Glutamatergic neuron (in vitro differentiated cells): ENCODE measurements around the gene PEX5L. TPM values are rescaled to one million over a fixed set of nuclear protein-coding genes. Genes with fewer than 3 reads are reported as not detected.

Experiments used
- DNase-seq: peaks from one replicate; pipeline ENCODE4 v3.0.0; 2022
- H3K27ac Mint-ChIP-seq: one replicate; pipeline ENCODE4 v1.8.0; 2020; ENCODE audit warnings: mild to moderate bottlenecking, mixed read lengths, inconsistent platforms; ENCODE audit not compliant: unreplicated experiment
- H3K27me3 Mint-ChIP-seq: one replicate; pipeline ENCODE4 v1.8.0; 2020; ENCODE audit warnings: mild to moderate bottlenecking, moderate library complexity, mixed read lengths, inconsistent platforms; ENCODE audit not compliant: unreplicated experiment
- H3K36me3 Mint-ChIP-seq: one replicate; pipeline ENCODE4 v1.8.0; 2020; ENCODE audit warnings: mild to moderate bottlenecking, mixed read lengths, inconsistent platforms; ENCODE audit not compliant: unreplicated experiment
- H3K4me1 Mint-ChIP-seq: one replicate; pipeline ENCODE4 v1.8.0; 2020; ENCODE audit warnings: mild to moderate bottlenecking, low read depth, mixed read lengths, inconsistent platforms; ENCODE audit not compliant: unreplicated experiment
- H3K4me3 Mint-ChIP-seq: one replicate; pipeline ENCODE4 v1.8.0; 2020; ENCODE audit warnings: mild to moderate bottlenecking, mixed read lengths, inconsistent platforms; ENCODE audit not compliant: unreplicated experiment
- H3K9me3 Mint-ChIP-seq: one replicate; pipeline ENCODE4 v1.8.0; 2020; ENCODE audit warnings: mild to moderate bottlenecking, moderate library complexity, mixed read lengths, inconsistent platforms; ENCODE audit not compliant: unreplicated experiment
- CTCF ChIP-seq: fragments of 200-600 bp; sonication (generic); IDR thresholded peaks from one replicate; pipeline ENCODE4 v1.5.0; 2021; ENCODE audit not compliant: partially characterized antibody, unreplicated experiment
- total RNA-seq: library from RNA; stranded (reverse); fragmentation: NEBNext Ultra II Directional; extraction: Animal tissue kit (Norgen Biotek cat#: 25700); gene quantifications from one replicate; pipeline ENCODE4 v1.2.1, GENCODE V29; 2021; ENCODE audit not compliant: unreplicated experiment

The PEX5L gene
- total RNA-seq, 1 donor from 2014 or later = 41.0 TPM

GRCh38 chr3:179887295-179887943 is 149.3 kb downstream of the PEX5L start:
- TF ChIP-seq CTCF = no peak
- Mint-ChIP-seq H3K4me1 (no peaks in the 10 kb centered on the region), H3K36me3 (no peaks in the 10 kb centered on the region), H3K27ac (no peak overlapping the region), H3K4me3 (no peak overlapping the region), H3K9me3 (no peaks in the 10 kb centered on the region), H3K27me3 (peaks cover 2% of the 10 kb centered on the region)
- no peak for DNase-seq

- H3K4me3 Mint-ChIP-seq = no peak overlapping the region
- no peak for TF ChIP-seq CTCF
- H3K36me3 Mint-ChIP-seq = no peaks in the 10 kb centered on the region
- no peak for DNase-seq
- no peaks in the 10 kb centered on the region for H3K9me3 Mint-ChIP-seq
- peaks cover 2% of the 10 kb centered on the region for H3K27me3 Mint-ChIP-seq
- H3K4me1 Mint-ChIP-seq = no peaks in the 10 kb centered on the region
- no peak overlapping the region for H3K27ac Mint-ChIP-seq
These were observed 150.8 kb downstream of the PEX5L start for GRCh38 chr3:179885950-179886349.

- peaks cover 2% of the 10 kb centered on the region for H3K27me3 Mint-ChIP-seq
- no peaks in the 10 kb centered on the region for H3K4me1 Mint-ChIP-seq
- no peaks in the 10 kb centered on the region for H3K36me3 Mint-ChIP-seq
- no peaks in the 10 kb centered on the region for H3K9me3 Mint-ChIP-seq
- DNase-seq = no peak
- no peak overlapping the region for H3K27ac Mint-ChIP-seq
- no peak overlapping the region for H3K4me3 Mint-ChIP-seq
- no peak for TF ChIP-seq CTCF
These were observed 152.6 kb downstream of the PEX5L start for GRCh38 chr3:179884136-179884535.

- Mint-ChIP-seq H3K27me3 (peaks cover 2% of the 10 kb centered on the region), H3K9me3 (no peaks in the 10 kb centered on the region), H3K36me3 (no peaks in the 10 kb centered on the region), H3K4me1 (no peaks in the 10 kb centered on the region), H3K27ac (peak overlapping the region; percentile 59), H3K4me3 (no peak overlapping the region)
- TF ChIP-seq CTCF = no peak
- no peak for DNase-seq
These were observed 154.4 kb downstream of the PEX5L start for GRCh38 chr3:179882292-179882691.

GRCh38 chr3:179881791-179882190 is 154.9 kb downstream of the PEX5L start:
- no peak overlapping the region for H3K27ac Mint-ChIP-seq
- no peaks in the 10 kb centered on the region for H3K9me3 Mint-ChIP-seq
- H3K4me3 Mint-ChIP-seq = no peak overlapping the region
- no peaks in the 10 kb centered on the region for H3K36me3 Mint-ChIP-seq
- H3K27me3 Mint-ChIP-seq = peaks cover under 1% of the 10 kb centered on the region
- no peak for DNase-seq
- no peaks in the 10 kb centered on the region for H3K4me1 Mint-ChIP-seq
- no peak for TF ChIP-seq CTCF
